T-helper 2 cell treated with Interferon-gamma antibody and Interleukin-4, amounts not matched to agents 5 μg/mL and 100 μg/mL, for 36 hours (primary cell): ENCODE data around the gene PCDHB9.
"Not testable (repeated sequence)": the region's sequence is repeated elsewhere in the genome, so short reads cannot be mapped to it uniquely, and the experiment has no call there.

Experiments used
- DNase-seq: peaks from one replicate; pipeline ENCODE4 v3.0.0; 2021; ENCODE audit warnings: low spot score
- H3K27ac Mint-ChIP-seq: one replicate; pipeline ENCODE4 v1.8.0; 2021; ENCODE audit warnings: mild to moderate bottlenecking, mixed read lengths
- H3K27me3 Mint-ChIP-seq: one replicate; pipeline ENCODE4 v1.8.0; 2021; ENCODE audit warnings: low read depth, mixed read lengths
- H3K36me3 Mint-ChIP-seq: one replicate; pipeline ENCODE4 v1.8.0; 2021; ENCODE audit warnings: low read depth, mixed read lengths
- H3K4me1 Mint-ChIP-seq: one replicate; pipeline ENCODE4 v1.8.0; 2021; ENCODE audit warnings: low read depth, mixed read lengths
- H3K4me3 Mint-ChIP-seq: one replicate; pipeline ENCODE4 v1.8.0; 2022; ENCODE audit warnings: mild to moderate bottlenecking, moderate library complexity, mixed read lengths
- H3K9me3 Mint-ChIP-seq: one replicate; pipeline ENCODE4 v1.8.0; 2021; ENCODE audit warnings: mixed read lengths

The PCDHB9 gene

DNA sequence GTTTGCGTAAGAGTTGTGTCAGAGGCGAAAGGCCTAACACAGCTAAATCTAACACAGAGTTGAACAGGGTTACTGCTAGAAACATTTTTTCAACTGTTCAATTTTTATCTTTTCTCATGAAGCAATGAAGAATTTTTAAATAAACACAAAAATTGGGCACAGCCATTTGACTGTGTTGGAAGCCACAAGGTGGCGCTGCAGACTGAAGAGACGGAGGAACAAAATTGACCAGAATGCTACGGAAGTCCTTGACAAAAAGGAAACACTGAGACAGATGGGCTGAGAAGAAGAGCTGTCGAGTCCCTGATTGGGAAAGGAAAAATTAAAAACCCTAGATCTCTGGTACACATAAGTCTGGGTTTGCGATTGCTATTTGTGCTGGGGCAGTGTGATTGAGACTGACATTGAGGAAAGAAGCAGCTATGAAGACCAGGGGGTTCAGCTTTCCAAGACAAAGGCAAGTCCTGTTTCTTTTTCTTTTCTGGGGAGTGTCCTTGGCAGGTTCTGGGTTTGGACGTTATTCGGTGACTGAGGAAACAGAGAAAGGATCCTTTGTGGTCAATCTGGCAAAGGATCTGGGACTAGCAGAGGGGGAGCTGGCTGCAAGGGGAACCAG, at the start of gene PCDHB9:
Gene PCDHB9, plus strand, starts transcription at position 265 of the 616 bp plus-strand sequence. Its CDS starts 158 bp downstream, at position 423.
- Mint-ChIP-seq H3K4me1 (peaks cover 2% of the 10 kb centered on the region), H3K27me3 (no peaks in the 10 kb centered on the region), H3K36me3 (peaks cover 11% of the 10 kb centered on the region), H3K27ac (no peak within 1 kb of the TSS), H3K9me3 (peaks cover 50% of the 10 kb centered on the region), H3K4me3 (peak within 1 kb of the TSS; percentile 58)
- no peak for DNase-seq

GRCh38 chr5:141137346-141137745, 49.6 kb upstream of the PCDHB9 start:
- H3K27me3 Mint-ChIP-seq, H3K27ac Mint-ChIP-seq, H3K4me3 Mint-ChIP-seq, H3K36me3 Mint-ChIP-seq, H3K4me1 Mint-ChIP-seq, DNase-seq: not testable (repeated sequence)
- peaks cover 35% of the 10 kb centered on the region for H3K9me3 Mint-ChIP-seq

- H3K4me1 Mint-ChIP-seq: no peaks in the 10 kb centered on the region
- peaks cover 37% of the 10 kb centered on the region for H3K9me3 Mint-ChIP-seq
- peaks cover 3% of the 10 kb centered on the region for H3K36me3 Mint-ChIP-seq
- DNase-seq: no peak
- H3K27ac Mint-ChIP-seq: no peak within 1 kb of the TSS
- no peak within 1 kb of the TSS for H3K4me3 Mint-ChIP-seq
- no peaks in the 10 kb centered on the region for H3K27me3 Mint-ChIP-seq
Measured at GRCh38 chr5:141149812-141150211, 37.1 kb upstream of the PCDHB9 start, which contains the start of gene PCDHB6. Gene PCDHB6, plus strand, starts transcription at chr5:141150057. Its CDS starts 201 bp downstream, at chr5:141150258.

DNA sequence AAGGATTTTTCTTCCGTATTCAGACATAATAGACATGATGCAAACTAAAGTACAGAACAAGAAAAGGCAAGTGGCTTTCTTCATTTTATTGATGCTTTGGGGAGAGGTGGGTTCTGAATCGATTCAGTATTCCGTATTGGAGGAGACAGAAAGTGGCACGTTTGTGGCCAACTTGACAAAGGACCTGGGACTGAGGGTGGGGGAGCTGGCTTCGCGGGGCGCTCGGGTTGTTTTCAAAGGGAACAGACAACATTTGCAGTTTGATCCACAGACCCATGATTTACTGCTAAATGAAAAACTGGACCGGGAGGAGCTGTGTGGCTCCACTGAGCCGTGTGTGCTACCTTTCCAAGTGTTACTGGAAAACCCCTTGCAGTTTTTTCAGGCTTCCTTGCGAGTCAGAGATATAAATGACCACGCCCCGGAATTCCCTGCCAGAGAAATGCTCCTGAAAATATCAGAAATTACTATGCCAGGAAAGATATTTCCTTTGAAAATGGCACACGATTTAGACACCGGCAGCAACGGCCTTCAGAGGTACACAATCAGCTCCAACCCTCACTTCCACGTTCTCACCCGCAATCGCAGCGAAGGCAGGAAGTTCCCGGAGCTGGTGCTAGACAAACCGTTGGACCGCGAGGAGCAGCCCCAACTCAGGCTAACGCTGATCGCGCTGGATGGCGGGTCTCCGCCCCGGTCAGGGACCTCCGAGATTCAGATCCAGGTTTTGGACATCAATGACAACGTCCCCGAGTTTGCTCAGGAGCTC, 36.6 kb upstream of the PCDHB9 start:
- no peak overlapping the region for H3K27ac Mint-ChIP-seq
- no peak for DNase-seq
- H3K4me3 Mint-ChIP-seq: no peak overlapping the region
- H3K4me1 Mint-ChIP-seq: no peaks in the 10 kb centered on the region
- peaks cover 3% of the 10 kb centered on the region for H3K36me3 Mint-ChIP-seq
- H3K27me3 Mint-ChIP-seq: no peaks in the 10 kb centered on the region
- H3K9me3 Mint-ChIP-seq: peaks cover 39% of the 10 kb centered on the region

GRCh38 chr5:141150993-141151325, 36.0 kb upstream of the PCDHB9 start:
- H3K9me3 Mint-ChIP-seq: peaks cover 42% of the 10 kb centered on the region
- no peaks in the 10 kb centered on the region for H3K4me1 Mint-ChIP-seq
- H3K27me3 Mint-ChIP-seq: no peaks in the 10 kb centered on the region
- H3K4me3 Mint-ChIP-seq: no peak overlapping the region
- H3K27ac Mint-ChIP-seq: no peak overlapping the region
- peaks cover 3% of the 10 kb centered on the region for H3K36me3 Mint-ChIP-seq
- DNase-seq: no peak

GRCh38 chr5:141151632-141152031, 35.3 kb upstream of the PCDHB9 start:
- not testable (repeated sequence) for H3K4me3 Mint-ChIP-seq, H3K27me3 Mint-ChIP-seq, DNase-seq, H3K36me3 Mint-ChIP-seq, H3K4me1 Mint-ChIP-seq, H3K27ac Mint-ChIP-seq
- H3K9me3 Mint-ChIP-seq: peaks cover 49% of the 10 kb centered on the region

DNA sequence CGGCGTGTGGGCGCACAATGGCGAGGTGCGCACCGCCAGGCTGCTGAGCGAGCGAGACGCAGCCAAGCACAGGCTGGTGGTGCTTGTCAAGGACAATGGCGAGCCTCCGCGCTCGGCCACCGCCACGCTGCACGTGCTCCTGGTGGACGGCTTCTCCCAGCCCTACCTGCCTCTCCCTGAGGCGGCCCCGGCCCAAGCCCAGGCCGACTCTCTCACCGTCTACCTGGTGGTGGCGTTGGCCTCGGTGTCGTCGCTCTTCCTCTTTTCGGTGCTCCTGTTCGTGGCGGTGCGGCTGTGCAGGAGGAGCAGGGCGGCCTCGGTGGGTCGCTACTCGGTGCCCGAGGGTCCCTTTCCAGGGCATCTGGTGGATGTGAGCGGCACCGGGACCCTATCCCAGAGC, 34.9 kb upstream of the PCDHB9 start:
- DNase-seq, H3K27ac Mint-ChIP-seq, H3K27me3 Mint-ChIP-seq, H3K36me3 Mint-ChIP-seq, H3K4me3 Mint-ChIP-seq, H3K4me1 Mint-ChIP-seq: not testable (repeated sequence)
- peaks cover 54% of the 10 kb centered on the region for H3K9me3 Mint-ChIP-seq

- no peaks in the 10 kb centered on the region for H3K27me3 Mint-ChIP-seq
- no peak overlapping the region for H3K27ac Mint-ChIP-seq
- no peaks in the 10 kb centered on the region for H3K4me1 Mint-ChIP-seq
- H3K36me3 Mint-ChIP-seq: peaks cover 3% of the 10 kb centered on the region
- DNase-seq: no peak
- no peak overlapping the region for H3K4me3 Mint-ChIP-seq
- H3K9me3 Mint-ChIP-seq: peaks cover 42% of the 10 kb centered on the region
Measured at GRCh38 chr5:141155540-141156374, 31.2 kb upstream of the PCDHB9 start.

DNA sequence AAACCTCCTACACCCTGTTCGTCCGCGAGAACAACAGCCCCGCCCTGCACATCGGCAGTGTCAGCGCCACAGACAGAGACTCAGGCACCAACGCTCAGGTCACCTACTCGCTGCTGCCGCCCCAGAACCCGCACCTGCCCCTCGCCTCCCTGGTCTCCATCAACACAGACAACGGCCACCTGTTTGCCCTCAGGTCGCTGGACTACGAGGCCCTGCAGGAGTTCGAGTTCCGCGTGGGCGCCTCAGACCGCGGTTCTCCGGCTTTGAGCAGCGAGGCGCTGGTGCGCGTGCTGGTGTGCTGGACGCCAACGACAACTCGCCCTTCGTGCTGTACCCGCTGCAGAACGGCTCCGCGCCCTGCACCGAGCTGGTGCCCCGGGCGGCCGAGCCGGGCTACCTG, 29.6 kb upstream of the PCDHB9 start:
- DNase-seq, H3K36me3 Mint-ChIP-seq, H3K4me3 Mint-ChIP-seq, H3K27me3 Mint-ChIP-seq, H3K27ac Mint-ChIP-seq, H3K4me1 Mint-ChIP-seq: not testable (repeated sequence)
- peaks cover 40% of the 10 kb centered on the region for H3K9me3 Mint-ChIP-seq

DNA sequence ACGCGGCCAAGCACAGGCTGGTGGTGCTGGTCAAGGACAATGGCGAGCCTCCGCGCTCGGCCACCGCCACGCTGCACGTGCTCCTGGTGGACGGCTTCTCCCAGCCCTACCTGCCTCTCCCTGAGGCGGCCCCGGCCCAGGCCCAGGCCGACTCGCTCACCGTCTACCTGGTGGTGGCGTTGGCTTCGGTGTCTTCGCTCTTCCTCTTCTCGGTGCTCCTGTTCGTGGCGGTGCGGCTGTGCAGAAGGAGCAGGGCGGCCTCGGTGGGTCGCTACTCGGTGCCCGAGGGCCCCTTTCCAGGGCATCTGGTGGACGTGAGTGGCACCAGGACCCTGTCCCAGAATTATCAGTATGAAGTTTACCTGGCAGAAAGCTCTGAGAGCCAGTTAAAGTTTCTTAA, 29.1 kb upstream of the PCDHB9 start:
- not testable (repeated sequence) for H3K27me3 Mint-ChIP-seq, H3K27ac Mint-ChIP-seq, H3K4me1 Mint-ChIP-seq, DNase-seq, H3K4me3 Mint-ChIP-seq, H3K36me3 Mint-ChIP-seq
- peaks cover 38% of the 10 kb centered on the region for H3K9me3 Mint-ChIP-seq

DNA sequence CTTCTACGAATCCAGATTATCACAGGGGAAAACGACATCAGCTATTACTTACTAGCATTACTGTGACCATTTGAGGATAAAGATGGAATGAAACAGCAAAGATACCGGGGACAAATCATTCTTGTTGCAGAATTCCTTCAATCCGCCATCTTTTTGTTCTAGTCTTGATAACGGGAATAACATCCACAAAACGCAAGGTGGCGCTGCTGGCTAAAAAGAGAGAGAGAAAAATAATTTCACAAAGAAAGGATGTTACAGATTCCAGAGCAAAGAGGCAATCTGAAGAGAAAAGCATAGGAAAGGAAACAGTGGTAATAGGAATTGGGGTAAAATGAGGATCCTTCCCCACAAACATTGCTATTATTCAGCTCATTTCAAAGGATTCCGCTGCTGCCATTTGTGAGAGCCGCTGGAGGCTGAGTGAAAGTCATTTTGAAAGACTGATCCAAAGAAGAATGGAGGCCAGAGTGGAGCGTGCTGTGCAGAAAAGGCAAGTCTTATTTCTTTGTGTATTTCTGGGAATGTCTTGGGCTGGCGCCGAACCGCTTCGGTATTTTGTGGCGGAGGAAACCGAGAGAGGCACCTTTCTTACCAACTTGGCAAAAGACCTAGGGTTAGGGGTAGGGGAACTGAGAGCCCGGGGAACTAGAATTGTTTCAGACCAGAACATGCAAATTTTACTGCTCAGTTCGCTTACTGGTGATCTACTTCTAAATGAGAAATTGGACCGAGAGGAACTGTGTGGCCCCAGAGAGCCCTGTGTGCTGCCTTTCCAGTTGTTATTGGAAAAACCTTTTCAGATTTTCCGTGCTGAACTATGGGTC, 14.4 kb upstream of the PCDHB9 start, which contains the start of gene PCDHB7:
Gene PCDHB7, plus strand, starts transcription at position 264 of the 824 bp plus-strand sequence. Its CDS starts 192 bp downstream, at position 456.
- Mint-ChIP-seq H3K9me3 (peaks cover 14% of the 10 kb centered on the region), H3K4me3 (no peak within 1 kb of the TSS), H3K27me3 (no peaks in the 10 kb centered on the region), H3K27ac (no peak within 1 kb of the TSS), H3K4me1 (no peaks in the 10 kb centered on the region), H3K36me3 (no peaks in the 10 kb centered on the region)
- DNase-seq: no peak

GRCh38 chr5:141174291-141175104, 12.5 kb upstream of the PCDHB9 start:
- not testable (repeated sequence) for H3K9me3 Mint-ChIP-seq, H3K27ac Mint-ChIP-seq, DNase-seq, H3K4me3 Mint-ChIP-seq, H3K27me3 Mint-ChIP-seq, H3K4me1 Mint-ChIP-seq, H3K36me3 Mint-ChIP-seq

- H3K36me3 Mint-ChIP-seq: no peaks in the 10 kb centered on the region
- peaks cover 12% of the 10 kb centered on the region for H3K9me3 Mint-ChIP-seq
- no peak for DNase-seq
- no peaks in the 10 kb centered on the region for H3K27me3 Mint-ChIP-seq
- no peak overlapping the region for H3K27ac Mint-ChIP-seq
- H3K4me1 Mint-ChIP-seq: no peaks in the 10 kb centered on the region
- no peak overlapping the region for H3K4me3 Mint-ChIP-seq
Measured at GRCh38 chr5:141175933-141176332, 11.0 kb upstream of the PCDHB9 start.
